ENCODE measurements around the gene DLGAP3.
A peak's percentile ranks its signal among the peaks of the same experiment; 100 is the strongest.

Gene DLGAP3

DNA sequence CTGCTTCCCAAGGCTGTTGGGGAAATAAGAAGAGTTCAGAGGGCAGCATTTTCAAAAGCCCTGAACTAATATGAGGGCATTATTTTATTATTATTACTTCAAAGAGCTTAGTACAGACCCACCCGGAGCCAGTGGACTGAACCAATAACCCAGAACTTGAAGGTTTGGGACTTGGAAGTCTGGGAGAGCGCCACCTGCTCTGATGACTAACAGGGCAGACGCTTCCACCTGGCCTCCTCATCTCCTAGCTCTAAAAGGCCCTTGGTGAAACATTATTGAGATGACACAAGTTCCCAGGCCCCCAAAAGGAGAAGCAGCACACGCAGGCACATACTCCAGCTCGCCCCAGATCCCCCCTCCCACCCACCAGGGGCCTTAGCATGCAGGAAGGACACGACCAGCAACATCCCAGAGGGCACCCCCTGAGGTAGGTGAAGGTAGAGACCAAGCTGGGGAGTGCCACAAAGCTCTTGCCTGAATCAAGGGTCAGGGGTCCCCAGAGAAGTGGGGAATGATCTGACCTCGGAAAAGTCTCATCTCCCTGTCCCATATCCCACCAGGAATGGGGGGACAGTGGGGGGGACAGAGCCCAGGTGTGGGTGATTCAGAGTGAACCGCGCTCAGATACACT, 1.3 kb downstream of the DLGAP3 start:
- no peak for DNase-seq

DNA sequence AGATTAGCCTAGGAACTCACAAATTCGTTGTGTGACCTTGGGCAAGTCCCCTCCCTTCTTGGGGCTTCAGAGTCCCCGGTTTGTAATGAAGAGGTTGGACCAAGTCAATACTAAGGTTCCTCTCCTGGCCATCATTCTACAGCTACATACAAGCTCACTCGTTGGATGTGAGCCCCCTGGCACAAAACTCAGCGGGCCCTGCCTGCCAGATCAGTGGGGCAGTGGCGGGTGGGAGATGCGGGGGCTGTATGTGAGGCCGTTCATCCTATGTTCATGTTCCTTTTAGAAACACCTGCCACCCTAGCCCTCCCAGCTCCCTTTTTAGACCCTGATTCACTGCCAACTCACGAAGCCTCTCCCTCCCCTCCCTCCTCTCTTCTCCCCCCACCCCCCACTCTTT, 2.1 kb downstream of the DLGAP3 start:
- no peak for DNase-seq

DNA sequence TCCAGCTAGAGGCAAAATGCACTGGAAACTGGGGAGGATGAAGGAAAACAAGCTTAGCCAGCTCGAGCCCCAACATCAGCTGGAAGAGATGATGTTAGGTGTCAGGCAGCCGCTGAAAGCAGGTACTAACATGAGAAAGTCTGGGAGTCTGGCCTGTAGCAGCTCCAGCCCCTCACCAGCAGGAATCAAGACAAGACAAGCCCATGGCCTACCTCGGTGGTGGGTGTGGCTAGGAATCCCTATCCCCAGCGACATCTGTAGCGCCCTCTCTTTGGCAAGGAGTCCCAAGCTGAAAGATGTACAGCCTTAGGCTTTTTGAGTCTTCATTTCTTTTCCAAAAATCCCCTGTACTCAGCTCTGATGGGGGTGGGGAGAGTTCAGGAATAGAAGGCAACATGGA, 2.6 kb downstream of the DLGAP3 start:
- no peak for DNase-seq

DNA sequence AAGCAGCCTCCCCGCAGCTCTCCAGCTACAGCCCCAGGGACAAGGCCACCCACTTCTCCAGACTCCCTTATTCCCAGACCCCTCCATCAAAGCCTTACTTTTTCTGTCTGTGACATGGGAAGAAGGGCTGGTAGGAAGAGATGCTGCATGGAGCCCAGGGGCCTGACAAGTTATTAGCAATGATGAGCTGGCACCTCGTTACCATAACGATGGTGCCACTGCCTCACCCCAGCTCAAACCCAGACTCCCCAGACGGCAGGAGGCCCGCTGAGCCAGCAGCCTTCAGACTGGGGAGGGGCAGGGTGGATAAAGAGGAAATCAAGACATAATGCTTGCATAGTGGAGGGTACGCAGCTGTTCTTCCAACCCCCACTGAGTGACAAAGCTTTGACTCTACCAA, 3.3 kb downstream of the DLGAP3 start:
- DNase-seq: no peak

DNA sequence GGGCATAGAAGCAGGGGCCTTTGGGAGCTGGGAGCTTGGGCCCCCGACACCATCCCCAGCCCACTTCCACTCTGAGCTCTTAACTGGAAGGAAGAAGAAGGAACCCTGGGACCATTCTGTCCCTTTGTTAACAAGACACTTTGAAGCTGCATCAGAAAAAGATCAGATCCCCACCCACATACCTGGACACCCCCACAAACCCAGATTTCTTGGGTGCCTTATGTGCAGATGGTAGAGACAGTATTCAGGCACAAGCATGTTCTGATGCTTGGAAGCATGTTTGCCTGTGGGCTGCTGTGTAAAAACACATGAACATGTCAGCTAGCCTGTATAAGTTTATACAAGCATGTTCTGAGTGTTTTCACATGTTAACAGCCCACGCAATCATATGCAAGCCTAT, 3.7 kb downstream of the DLGAP3 start:
- no peak for DNase-seq

DNA sequence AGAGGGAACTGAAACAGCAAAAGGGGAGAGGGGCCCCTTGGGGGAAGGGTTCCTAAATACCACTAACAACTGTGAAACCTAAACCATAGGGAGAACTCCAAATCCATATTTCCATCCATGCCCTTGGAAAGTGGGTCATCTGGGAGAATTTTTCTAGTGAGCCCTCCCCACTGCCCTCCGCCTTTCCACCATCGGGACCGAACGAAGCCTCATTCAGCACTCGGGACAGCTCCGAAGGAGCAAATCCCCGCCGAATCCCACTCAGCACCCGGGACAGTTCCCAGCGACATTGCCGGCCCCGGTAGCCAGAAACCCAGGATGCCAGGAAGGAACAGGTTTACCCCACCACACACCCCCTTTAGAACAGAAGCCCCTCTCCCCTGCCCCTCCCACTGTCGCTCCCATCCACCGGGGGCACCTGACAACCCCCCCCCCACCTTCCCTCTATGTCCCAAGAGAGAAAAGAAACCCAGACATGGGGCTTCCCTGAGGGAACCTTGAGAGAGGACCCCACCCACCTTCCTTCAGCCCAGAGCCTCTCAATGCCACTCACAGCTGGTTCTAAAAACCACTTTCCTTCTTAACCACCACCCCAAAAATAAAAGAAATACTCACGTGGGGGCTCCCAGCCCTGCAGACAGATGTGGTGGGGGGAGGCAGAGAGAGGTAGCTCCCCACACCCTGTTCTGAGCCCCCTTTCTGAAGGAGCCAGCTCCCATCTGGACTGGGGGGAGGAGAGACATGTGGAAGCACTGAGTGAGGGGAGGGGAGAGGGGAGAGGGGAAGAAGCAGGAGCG, 4.5 kb downstream of the DLGAP3 start:
- peak; percentile 57 for DNase-seq

DNA sequence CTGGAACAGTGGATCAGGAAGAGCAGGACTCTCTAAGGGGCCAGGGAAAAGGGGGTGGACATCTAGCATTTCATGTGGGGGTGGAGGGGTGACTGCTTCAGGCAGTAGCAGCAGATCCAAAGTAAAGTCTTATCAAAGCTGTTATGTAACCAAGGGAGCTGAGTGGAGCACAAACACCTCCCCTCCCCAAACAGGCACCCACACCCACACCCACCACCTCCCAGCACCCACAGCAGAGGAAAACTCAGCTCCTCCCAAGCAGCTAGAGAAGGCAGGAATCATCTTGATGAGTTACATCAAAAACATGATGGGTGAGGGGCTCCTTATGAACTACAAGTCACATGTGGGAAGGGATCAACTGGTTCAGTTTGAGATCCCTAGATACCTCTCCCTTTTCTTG, 6.0 kb downstream of the DLGAP3 start:
- DNase-seq: no peak

DNA sequence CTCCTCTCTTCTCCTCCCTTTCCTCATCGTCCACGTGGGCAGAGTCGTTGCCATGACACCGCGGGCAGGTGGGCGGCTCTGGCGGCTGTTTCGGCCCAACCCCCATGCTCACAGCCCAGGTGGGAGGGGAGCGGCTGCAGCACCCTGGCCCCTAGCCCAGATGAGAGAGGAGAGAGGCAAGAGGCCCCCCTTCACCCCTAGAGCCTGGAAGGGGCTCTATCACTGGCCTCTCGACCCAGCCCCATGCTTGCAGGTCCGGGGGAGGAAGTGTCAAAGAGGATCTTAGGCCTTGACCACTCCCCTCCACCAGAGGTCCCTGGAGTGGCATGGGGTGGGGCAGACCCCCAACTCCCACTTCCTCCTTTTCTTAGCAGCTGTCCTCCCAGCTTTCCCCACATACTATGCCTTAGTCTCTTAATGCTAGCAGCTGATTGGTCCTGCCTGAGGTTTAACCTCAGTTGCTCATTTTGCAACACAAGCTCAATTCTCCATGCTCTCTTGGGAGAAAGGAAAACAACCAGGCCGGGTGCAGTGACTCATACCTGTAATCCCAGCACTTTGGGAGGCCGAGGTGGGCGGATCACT, 10.4 kb downstream of the DLGAP3 start:
- no peak for DNase-seq

DNA sequence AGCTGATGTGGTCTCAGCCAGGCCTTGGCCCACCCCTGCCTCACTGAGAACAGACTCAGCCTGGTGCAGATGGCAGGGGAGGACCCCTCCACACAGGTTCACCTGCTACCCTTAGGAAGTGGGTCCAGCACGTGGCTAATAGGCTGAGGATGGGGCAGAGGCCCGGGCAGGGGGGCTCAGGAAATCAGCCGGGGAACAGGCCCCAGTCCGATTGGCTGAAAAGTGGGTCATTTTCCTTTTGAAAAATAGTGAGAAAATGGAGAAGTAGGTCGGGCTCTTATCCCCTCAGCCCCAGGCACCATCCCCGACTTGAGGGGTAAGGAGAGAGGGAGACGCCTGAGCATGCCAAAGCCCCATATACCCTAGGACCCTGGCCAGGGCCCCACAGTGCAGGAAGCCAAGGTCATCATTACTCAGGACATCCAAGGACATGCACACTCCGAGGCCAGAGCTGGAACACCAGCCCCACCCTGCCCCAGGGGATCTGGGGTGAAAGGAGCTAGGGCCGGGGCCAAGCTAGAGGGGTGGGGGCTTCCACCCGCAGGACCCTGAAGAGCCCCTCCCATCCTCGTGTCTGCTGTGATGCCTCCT, 11.0 kb downstream of the DLGAP3 start:
- DNase-seq: no peak

DNA sequence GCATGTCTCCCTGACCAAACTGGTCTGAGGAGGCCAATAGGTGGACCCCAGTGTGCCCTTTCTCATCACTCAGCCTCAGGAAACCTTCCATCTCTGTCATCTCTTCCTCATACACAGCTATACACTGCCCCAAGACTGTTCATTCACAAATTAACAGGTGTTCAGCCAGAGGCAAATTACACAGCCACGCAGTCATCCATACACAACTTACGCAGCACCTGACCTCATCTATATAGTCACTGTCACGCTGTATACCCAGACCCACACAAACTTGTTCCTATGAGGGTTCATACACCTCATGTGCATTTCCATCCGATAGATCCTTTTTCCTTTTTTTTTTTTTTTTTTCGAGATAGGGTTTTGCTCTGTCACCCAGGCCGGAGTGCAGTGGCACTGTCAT, 12.4 kb downstream of the DLGAP3 start:
- DNase-seq: no peak

DNA sequence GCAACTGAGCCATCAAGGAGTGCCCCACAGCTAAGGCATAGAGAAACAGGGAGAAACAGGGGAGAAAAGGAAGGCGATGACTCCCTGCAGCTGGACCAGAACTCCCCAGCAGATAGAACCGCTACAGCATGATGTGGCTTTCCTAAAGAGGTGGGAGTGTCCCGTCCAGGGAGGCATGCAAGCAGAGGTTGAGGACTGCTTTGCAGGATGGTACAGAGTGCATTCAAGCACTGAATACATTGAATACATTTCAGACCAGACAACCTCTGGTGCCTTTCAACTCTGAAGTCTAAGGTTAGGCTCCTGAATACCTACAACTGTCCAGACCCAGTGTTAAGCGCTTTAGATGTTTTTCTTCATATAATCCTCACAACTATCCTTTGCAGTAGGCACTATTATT, 13.3 kb downstream of the DLGAP3 start:
- DNase-seq: no peak

DNA sequence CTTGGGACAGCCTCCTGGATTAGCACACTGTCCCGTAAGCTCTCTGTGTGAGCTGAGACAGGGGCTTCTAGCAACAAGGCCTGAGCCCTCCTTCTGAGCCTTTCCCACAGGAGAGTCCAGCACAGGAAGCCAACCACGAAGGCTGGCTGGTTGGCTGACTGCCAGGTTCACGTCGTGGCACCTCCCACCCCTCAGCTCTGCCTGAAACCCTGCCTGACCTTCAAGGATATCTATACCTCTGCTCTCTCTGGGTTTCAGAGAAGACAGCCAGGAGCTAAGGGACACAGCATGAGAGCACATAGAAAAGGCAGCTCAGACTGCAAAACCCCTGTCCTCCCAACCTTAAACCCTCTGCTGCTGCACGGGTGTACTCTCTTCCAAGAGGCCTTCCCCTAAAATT, 13.9 kb downstream of the DLGAP3 start:
- no peak for DNase-seq

DNA sequence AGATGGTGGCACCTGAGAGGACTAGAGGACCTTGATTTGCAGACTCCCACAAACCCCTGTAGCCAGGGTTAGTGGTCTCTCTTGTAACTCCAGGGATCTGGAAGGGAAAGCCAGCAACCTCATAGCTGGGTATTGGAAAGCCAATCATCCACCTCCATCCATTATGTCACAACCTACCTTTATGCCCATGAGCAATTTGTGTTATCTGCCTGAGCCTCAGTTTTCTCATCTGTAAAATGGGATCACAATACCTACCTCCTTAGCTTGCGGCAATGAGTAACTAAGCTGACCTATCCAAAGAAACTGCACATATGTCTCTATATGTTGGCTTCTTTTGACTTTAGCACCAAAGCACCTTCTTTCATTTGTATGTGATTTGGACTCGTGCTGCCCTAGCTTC, 14.5 kb downstream of the DLGAP3 start:
- no peak for DNase-seq

DNA sequence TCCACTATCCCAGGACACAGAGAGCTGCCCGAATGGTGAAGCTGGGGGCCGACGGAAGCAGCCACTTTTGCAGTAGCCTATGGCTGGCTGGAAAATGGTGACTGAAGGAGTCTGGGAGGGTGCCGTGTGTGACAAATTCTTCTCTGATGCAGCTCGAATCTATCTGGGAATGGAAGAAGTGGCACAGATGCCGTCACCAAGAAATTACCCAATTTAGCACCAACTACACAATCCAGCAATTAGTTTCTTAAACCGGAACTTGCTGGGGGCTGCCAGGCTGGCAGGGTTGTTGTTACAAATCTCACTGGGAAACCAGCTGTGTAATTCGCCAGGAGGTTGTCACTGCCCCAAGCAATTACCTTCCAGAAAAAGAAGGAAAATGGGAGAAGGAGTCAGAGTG, 18.0 kb downstream of the DLGAP3 start:
- DNase-seq: no peak

DNA sequence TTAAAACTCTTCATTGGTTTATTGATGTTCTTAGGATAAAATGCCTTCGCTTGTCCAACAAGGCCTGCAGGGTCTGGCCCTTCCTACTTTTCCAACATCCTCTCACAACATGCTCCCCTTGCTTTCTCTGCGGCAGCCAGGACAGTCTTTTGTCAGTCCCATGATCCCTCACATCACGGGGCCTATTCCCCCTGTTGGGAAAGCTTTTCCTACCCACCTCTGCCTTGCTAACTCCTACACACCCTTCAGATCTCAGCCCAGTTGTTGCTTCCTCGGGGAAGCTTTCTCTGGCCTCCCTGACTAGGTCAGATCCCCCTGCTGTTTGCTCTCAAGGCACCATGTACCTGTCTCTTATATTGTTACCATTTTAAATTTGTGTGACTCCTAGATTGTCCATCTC, 19.0 kb downstream of the DLGAP3 start:
- DNase-seq: no peak

DNA sequence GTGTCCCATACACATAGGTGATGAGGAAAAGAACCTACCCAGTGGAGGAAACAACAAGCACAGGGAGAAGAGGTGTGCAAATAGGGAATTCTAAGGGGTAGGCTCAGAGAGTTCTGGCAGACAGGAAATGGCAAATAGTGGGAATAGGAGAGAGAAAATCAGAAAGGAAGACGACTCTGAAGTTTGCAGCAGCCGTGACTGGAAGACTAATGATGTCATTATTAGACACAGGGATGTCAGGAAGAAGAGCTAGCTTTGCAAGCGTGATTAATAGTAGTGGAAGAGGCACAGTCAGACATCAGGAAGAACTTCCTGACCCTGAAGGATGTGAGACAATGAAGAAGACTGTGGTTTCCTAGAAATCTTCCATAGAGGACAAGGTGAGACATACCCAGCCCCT, 21.1 kb downstream of the DLGAP3 start:
- no peak for DNase-seq

DNA sequence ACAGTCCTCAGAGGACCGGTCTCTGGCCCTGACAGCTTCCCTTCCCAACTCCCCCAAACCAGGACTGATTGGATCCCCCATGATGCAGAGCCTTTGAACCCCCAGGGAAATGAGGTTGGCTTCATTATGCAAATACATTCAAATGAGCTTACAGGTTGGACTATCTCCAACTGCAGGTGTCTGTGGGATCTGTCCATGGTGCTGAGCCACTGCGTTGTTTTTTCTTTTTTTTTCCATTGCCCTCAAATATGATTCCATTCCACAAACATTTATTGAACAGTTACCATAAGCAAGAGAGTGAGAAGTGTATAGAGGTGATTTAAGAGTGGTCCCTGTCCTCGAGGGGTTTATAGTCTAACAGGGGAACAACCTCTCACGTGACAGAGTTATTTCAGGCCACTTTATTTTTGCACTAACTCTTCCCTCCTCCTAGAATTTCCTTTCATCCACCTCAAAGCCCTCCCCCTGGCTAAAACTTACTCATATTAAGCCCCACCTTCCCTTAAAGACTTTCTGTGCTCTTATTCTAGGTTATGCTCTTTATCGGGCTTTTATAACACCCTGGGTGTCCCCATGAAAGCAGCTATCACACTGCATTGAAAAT, 21.9 kb downstream of the DLGAP3 start:
- no peak for DNase-seq

DNA sequence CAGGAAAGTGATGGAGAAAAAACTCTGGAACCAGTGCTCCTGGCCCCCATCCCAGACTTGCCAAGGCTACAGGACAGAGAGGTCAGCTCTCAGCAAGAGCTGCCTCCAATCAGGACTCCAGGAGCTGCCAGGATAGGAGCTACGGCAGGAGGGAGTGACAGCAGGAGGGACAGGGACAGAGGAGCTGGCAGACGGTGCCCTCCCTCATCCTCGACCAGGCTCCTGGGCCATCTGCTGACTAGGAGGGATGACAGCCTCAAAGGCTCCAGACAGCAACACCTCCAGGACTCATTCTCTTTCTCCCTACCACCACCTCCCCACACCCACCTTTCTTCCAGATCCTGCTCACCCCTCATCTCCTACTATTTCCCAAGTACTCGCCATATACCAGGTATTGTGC, 22.7 kb downstream of the DLGAP3 start:
- DNase-seq: no peak

DNA sequence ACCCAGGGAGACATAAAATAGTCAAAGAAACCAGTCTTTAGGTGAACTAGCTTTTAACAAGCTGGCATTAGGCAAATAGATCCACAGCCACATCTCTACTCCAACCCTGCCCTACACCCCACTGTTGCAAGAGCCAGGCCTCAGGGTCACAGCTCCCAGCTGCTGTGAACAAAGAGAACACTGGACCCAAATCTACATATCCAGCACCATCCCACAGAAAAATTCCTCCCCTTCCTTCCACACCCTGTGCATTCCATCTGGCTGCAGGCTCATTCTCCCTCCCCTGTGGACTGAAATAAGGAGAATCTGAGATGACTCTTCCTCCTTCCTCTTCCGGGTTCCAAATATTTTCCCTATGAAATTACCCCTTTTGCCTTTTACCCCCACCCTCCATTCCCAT, 23.2 kb downstream of the DLGAP3 start:
- no peak for DNase-seq

DNA sequence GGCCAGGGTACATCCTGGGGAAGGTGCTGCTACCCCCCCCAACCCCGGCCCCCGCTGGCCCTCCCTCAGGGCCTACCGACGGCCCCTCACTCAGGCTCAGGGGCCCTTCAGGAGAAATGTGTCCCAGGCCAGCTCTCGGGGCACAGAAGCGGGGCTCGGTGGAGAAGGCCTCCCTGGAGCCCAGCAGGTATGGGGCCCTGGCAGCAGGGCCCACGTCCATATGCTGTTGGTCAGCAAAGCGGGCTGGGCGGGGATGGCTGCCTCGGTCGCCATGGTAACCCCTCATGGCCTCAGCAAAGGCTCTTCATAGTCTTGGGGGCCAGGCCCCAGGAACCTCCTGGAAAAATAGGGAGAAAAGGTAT, 24.4 kb downstream of the DLGAP3 start:
- DNase-seq: no peak

DNA sequence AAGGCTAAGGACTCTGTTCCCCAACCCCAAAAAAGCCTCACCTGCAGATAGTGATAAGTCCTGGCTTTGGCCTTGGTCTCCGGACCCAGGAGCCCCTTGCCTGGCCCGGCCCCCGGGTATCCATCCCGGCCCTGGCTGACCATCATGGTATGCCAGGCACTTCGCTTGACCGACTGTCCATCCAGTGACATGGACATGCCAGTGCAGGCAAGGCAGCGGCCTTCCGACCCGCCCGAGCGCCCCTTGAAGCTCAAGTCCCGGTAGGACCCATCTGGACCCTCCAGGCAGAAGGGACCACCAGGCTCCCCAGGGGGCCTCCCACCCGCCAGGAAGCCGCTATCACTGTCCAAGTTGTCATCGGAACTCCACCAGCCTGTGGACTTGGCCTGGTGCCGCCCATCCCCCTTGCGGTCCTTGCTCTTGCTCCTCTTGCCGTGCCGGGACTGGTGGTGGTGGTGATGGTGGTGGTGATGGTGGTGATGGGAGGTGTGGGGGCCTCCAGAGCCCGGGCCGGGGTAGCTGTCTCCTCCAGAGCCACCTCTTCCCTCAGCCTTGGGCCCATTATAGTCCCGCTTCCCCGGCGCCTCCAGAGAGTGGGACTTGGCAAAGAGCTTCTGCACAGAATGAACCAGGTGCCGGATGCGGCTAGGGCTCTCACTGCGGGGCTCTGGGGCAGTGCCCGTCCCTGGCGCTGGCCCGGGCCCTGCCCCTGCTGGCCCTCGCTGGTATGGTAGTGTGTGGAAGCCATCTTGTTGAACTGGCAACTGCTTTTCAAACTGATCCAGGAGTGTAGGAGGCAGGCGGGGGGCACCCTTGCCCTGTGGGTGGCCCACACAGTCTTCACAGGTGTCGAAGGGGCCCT, 25.0 kb downstream of the DLGAP3 start:
- no peak for DNase-seq

DNA sequence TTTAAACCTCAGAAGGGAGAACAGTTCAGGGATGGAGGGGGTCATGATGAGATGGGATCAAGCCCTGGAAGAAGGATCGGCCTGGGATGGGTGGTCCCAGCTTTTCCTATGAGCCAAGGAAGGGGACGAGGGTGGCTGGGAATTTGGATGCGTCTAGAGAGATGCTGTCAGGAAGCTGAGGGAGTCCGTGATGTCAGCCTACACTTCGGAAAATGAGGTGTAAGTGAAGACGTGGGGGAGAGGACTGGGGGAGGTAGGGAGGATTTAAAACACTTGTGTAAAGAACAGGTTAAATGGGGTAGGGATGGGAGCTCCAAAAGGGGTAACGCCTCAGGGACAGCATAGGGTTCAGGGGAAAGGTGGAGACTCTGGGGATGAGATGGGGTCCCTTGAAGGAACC, 27.5 kb downstream of the DLGAP3 start:
- no peak for DNase-seq
